ENCODE results near the gene UACA.
"Not testable (repeated sequence)": the region's sequence is repeated elsewhere in the genome, so short reads cannot be mapped to it uniquely, and the experiment has no call there.

UACA gene

GRCh38 chr15:70669006-70669602, 94.3 kb downstream of the UACA start:
- DNase-seq (ENCODE audit: low read depth), result no peak

GRCh38 chr15:70665599-70665998, 97.8 kb downstream of the UACA start:
- DNase-seq (ENCODE audit: low read depth), result no peak

GRCh38 chr15:70664494-70664893, 98.9 kb downstream of the UACA start:
- DNase-seq (ENCODE audit: low read depth), result no peak

GRCh38 chr15:70663069-70663468, 100.3 kb downstream of the UACA start:
- not testable (repeated sequence) for DNase-seq (ENCODE audit: low read depth)

GRCh38 chr15:70659662-70660061, 103.7 kb downstream of the UACA start:
- DNase-seq (ENCODE audit: low read depth), result no peak

GRCh38 chr15:70658641-70659040, 104.7 kb downstream of the UACA start:
- no peak for DNase-seq (ENCODE audit: low read depth)

- DNase-seq (ENCODE audit: low read depth), result no peak
Observed at GRCh38 chr15:70653426-70653825, 109.9 kb downstream of the UACA start.

- DNase-seq (ENCODE audit: low read depth), result no peak
Observed at GRCh38 chr15:70652341-70652740, 111.0 kb downstream of the UACA start.

- DNase-seq (ENCODE audit: low read depth), result no peak
Observed at GRCh38 chr15:70651303-70651845, 112.0 kb downstream of the UACA start.

- no peak for DNase-seq (ENCODE audit: low read depth)
Observed at GRCh38 chr15:70650567-70651302, 112.6 kb downstream of the UACA start.

GRCh38 chr15:70647396-70647795, 116.0 kb downstream of the UACA start:
- no peak for DNase-seq (ENCODE audit: low read depth)

- DNase-seq (ENCODE audit: low read depth), result no peak
Observed at GRCh38 chr15:70646169-70646568, 117.2 kb downstream of the UACA start.

- DNase-seq (ENCODE audit: low read depth), result no peak
Observed at GRCh38 chr15:70643783-70644125, 119.6 kb downstream of the UACA start.

GRCh38 chr15:70643106-70643782, 120.1 kb downstream of the UACA start:
- no peak for DNase-seq (ENCODE audit: low read depth)

- DNase-seq (ENCODE audit: low read depth), result no peak
Observed at GRCh38 chr15:70636540-70637165, 126.7 kb downstream of the UACA start.

GRCh38 chr15:70635895-70636294, 127.5 kb downstream of the UACA start:
- no peak for DNase-seq (ENCODE audit: low read depth)

- DNase-seq (ENCODE audit: low read depth), result no peak
Observed at GRCh38 chr15:70633991-70634390, 129.4 kb downstream of the UACA start.

- DNase-seq (ENCODE audit: low read depth), result no peak
Observed at GRCh38 chr15:70633103-70633831, 130.1 kb downstream of the UACA start.

- DNase-seq (ENCODE audit: low read depth), result no peak
Observed at GRCh38 chr15:70632491-70633102, 130.8 kb downstream of the UACA start.

- no peak for DNase-seq (ENCODE audit: low read depth)
Observed at GRCh38 chr15:70632079-70632478, 131.3 kb downstream of the UACA start.

- DNase-seq (ENCODE audit: low read depth), result no peak
Observed at GRCh38 chr15:70629735-70630273, 133.6 kb downstream of the UACA start.

Data from stimulated activated CD8-positive, alpha-beta memory T cell treated with anti-CD3 and anti-CD28 coated beads, Interleukin-15, amount 100 ng/mL, for 24 hours (primary cell).